IMR-90 (cell line): ENCODE results near the gene SPTLC2.

Source experiments
- CEBPB ChIP-seq: IDR thresholded peaks from 2 replicates; pipeline ENCODE4 v1.6.1; 2012; ENCODE audit warnings: low read depth, low read length, improper control_type of control experiment
- CHD1 ChIP-seq: IDR thresholded peaks from 2 replicates; pipeline ENCODE4 v1.6.1; 2012; ENCODE audit warnings: low read depth, low read length, improper control_type of control experiment
- FOS ChIP-seq: fragments of 150-350 bp; IDR thresholded peaks from 2 replicates; pipeline ENCODE4 v1.6.1; 2016; ENCODE audit warnings: low read depth, low read length
- MAFK ChIP-seq: IDR thresholded peaks from 2 replicates; pipeline ENCODE4 v1.6.1; 2012; ENCODE audit warnings: low read depth, low read length, improper control_type of control experiment
- MXI1 ChIP-seq: IDR thresholded peaks from 2 replicates; pipeline ENCODE4 v1.6.1; 2012; ENCODE audit warnings: low read depth, mild to moderate bottlenecking, low read length, moderate library complexity, borderline replicate concordance
- POLR2A ChIP-seq: IDR thresholded peaks from 2 replicates; pipeline ENCODE4 v1.6.1; 2012; ENCODE audit warnings: mild to moderate bottlenecking, low read depth, low read length
- RAD21 ChIP-seq: IDR thresholded peaks from 2 replicates; pipeline ENCODE4 v1.6.1; 2012; ENCODE audit warnings: low read length, improper control_type of control experiment
- RCOR1 ChIP-seq: IDR thresholded peaks from 2 replicates; pipeline ENCODE4 v1.6.1; 2012; ENCODE audit warnings: mild to moderate bottlenecking, low read length, improper control_type of control experiment; ENCODE audit not compliant: insufficient replicate concordance
- SMC3 ChIP-seq: fragments of 150-350 bp; IDR thresholded peaks from 2 replicates; pipeline ENCODE4 v1.6.1; 2016; ENCODE audit warnings: low read depth, mild to moderate bottlenecking, antibody characterized with exemption, low read length, moderate library complexity
- TF ChIP-seq, protein P1 (sequence below): conservative IDR thresholded peaks from 2 replicates; pipeline ENCODE4 v1.5.1; 2012; ENCODE audit warnings: mild to moderate bottlenecking, low read depth, low read length, improper control_type of control experiment
- TF ChIP-seq, protein P2 (sequence below): fragments of 150-350 bp; IDR thresholded peaks from 2 replicates; pipeline ENCODE4 v1.6.1; 2017; ENCODE audit warnings: mild to moderate bottlenecking, antibody characterized with exemption, low read length, low read depth

DNA sequence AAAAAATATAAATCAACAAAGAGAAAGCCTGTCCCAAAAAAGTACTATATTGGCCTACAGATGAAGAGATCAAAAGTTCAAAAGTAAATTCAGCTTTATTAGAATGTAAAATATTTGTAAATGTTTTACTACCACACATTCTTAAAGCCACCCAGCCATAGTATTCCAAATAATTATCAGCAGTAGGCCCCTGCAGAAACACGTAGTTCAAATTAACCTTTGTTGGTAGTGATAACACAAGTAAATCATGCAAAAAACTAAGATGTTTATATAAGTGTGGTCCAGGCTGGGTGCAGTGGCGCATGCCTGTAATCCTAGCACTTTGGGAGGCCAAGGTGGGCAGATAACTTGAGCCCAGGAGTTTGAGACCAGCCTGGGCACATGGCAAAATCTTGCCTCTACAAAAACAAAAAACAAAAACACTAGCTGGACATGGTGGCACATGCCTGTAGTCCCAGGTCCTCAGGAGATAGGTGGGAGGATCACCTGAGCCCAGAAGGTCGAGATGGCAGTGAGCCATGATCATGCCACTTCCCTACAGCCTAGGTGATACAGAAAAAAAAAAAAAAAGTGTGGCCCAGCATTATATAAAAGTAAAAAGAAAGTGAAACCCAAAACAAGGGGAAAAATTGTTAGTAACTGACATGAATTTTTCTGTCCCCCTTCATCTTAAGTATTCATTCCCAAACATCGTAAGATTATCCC, 17.9 kb downstream of the SPTLC2 start:
- TF ChIP-seq, protein P1, sequence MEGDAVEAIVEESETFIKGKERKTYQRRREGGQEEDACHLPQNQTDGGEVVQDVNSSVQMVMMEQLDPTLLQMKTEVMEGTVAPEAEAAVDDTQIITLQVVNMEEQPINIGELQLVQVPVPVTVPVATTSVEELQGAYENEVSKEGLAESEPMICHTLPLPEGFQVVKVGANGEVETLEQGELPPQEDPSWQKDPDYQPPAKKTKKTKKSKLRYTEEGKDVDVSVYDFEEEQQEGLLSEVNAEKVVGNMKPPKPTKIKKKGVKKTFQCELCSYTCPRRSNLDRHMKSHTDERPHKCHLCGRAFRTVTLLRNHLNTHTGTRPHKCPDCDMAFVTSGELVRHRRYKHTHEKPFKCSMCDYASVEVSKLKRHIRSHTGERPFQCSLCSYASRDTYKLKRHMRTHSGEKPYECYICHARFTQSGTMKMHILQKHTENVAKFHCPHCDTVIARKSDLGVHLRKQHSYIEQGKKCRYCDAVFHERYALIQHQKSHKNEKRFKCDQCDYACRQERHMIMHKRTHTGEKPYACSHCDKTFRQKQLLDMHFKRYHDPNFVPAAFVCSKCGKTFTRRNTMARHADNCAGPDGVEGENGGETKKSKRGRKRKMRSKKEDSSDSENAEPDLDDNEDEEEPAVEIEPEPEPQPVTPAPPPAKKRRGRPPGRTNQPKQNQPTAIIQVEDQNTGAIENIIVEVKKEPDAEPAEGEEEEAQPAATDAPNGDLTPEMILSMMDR = no peak
- no peak for TF ChIP-seq CEBPB
- no peak for TF ChIP-seq POLR2A
- TF ChIP-seq SMC3 = no peak
- no peak for TF ChIP-seq RCOR1
- TF ChIP-seq, protein P2, sequence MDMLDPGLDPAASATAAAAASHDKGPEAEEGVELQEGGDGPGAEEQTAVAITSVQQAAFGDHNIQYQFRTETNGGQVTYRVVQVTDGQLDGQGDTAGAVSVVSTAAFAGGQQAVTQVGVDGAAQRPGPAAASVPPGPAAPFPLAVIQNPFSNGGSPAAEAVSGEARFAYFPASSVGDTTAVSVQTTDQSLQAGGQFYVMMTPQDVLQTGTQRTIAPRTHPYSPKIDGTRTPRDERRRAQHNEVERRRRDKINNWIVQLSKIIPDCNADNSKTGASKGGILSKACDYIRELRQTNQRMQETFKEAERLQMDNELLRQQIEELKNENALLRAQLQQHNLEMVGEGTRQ = no peak
- no peak for TF ChIP-seq MXI1
- TF ChIP-seq RAD21 = no peak
- TF ChIP-seq CHD1 = no peak
- no peak for TF ChIP-seq MAFK
- no peak for TF ChIP-seq FOS
